NB4 (cell line): ENCODE measurements around the gene RGS14.

Experiments
- CTCF ChIP-seq: IDR thresholded peaks from one replicate; pipeline ENCODE4 v1.5.1; 2012; ENCODE audit warnings: low read depth, low read length
- MAX ChIP-seq: IDR thresholded peaks from 2 replicates; pipeline ENCODE4 v1.6.1; 2011; ENCODE audit warnings: low read depth, low read length

GRCh38 chr5:177385720-177386119 is 28.0 kb downstream of the RGS14 start:
- TF ChIP-seq CTCF (no peak), MAX (no peak)
